ENCODE data around the gene GAN. TPM values are rescaled to one million over a fixed set of nuclear protein-coding genes. Genes with fewer than 3 reads are reported as not detected.

GAN gene
- total and polyA plus RNA-seq, 9 of the 15 experiments (the other 6 are each of a cell fraction or from before 2014, with no cell fraction given), result 0.83 to 15.1 (median 5.2) TPM

DNA sequence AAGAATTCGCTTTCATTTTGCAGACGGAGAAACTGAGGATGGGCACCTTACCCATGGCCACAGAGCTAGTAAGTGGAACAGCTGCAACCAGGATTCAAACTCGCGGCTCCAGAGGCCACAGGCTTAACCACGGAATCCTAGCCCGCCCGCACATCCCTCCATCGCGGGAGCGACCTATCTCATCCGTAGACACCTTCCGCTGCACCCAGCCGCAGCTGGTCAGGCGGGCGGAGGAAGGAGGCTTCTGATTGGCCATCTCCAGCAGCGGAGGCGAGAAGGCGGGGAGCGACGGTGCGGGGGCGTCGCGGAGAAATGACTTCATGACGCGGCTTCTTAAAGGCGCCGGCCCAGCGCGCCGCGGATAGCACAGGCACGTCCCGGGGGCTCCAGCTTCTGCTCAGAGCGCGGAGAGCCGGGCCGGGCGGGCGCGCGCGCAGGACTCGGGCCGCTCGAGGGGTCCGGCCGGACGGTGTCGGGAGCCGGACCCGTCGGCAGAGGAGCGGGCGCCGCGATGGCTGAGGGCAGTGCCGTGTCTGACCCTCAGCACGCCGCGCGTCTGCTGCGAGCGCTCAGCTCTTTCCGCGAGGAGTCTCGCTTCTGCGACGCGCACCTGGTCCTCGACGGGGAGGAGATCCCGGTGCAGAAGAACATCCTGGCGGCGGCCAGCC lies at the start of gene GAN (continued):
- TF ChIP-seq, protein P1, sequence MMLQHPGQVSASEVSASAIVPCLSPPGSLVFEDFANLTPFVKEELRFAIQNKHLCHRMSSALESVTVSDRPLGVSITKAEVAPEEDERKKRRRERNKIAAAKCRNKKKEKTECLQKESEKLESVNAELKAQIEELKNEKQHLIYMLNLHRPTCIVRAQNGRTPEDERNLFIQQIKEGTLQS (IDR thresholded peaks at IDR 0.05), result no peak
- TF ChIP-seq, protein P1 (CRISPR knock-in tag; conservative IDR thresholded peaks at IDR 0.05), result 0 out of 2 replicates have a peak, but pooled peaks have one; percentile 27
- TF ChIP-seq SRF (CRISPR knock-in tag; IDR thresholded peaks at IDR 0.05), result 0 out of 4 replicates have a peak, but pooled peaks of 1 of the 2 experiments have one; percentile 40
- TF ChIP-seq TARDBP (IDR thresholded peaks at IDR 0.05), result peak; percentile 87; the same call in 1 of the 2 replicates
- no peak for TF ChIP-seq WHSC1 (IDR thresholded peaks at IDR 0.05; ENCODE audit: low read length)
- TF ChIP-seq TGIF2 (CRISPR knock-in tag; IDR thresholded peaks at IDR 0.05), result no peak
- TF ChIP-seq NFATC3 (IDR thresholded peaks at IDR 0.05), result 0 out of 2 replicates have a peak, but pooled peaks have one; percentile 23
- TF ChIP-seq HIVEP1 (CRISPR knock-in tag; IDR thresholded peaks at IDR 0.05), result peak; percentile 74
- TF ChIP-seq, protein P2, sequence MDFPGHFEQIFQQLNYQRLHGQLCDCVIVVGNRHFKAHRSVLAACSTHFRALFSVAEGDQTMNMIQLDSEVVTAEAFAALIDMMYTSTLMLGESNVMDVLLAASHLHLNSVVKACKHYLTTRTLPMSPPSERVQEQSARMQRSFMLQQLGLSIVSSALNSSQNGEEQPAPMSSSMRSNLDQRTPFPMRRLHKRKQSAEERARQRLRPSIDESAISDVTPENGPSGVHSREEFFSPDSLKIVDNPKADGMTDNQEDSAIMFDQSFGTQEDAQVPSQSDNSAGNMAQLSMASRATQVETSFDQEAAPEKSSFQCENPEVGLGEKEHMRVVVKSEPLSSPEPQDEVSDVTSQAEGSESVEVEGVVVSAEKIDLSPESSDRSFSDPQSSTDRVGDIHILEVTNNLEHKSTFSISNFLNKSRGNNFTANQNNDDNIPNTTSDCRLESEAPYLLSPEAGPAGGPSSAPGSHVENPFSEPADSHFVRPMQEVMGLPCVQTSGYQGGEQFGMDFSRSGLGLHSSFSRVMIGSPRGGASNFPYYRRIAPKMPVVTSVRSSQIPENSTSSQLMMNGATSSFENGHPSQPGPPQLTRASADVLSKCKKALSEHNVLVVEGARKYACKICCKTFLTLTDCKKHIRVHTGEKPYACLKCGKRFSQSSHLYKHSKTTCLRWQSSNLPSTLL (IDR thresholded peaks at IDR 0.05), result no peak
- peak; percentile 97 for TF ChIP-seq ZFP91 (CRISPR knock-in tag; IDR thresholded peaks at IDR 0.05)
- 0 out of 2 replicates have a peak, but pooled peaks have one; percentile 46 for TF ChIP-seq XRCC5 (IDR thresholded peaks at IDR 0.05; ENCODE audit: low read depth, low read length)
- TF ChIP-seq FOXJ2 (tag; IDR thresholded peaks at IDR 0.05), result no peak
- TF ChIP-seq ZNF282 (CRISPR knock-in tag; IDR thresholded peaks at IDR 0.05), result no peak
- TF ChIP-seq, protein P3, sequence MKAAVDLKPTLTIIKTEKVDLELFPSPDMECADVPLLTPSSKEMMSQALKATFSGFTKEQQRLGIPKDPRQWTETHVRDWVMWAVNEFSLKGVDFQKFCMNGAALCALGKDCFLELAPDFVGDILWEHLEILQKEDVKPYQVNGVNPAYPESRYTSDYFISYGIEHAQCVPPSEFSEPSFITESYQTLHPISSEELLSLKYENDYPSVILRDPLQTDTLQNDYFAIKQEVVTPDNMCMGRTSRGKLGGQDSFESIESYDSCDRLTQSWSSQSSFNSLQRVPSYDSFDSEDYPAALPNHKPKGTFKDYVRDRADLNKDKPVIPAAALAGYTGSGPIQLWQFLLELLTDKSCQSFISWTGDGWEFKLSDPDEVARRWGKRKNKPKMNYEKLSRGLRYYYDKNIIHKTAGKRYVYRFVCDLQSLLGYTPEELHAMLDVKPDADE (conservative IDR thresholded peaks at IDR 0.05; ENCODE audit: control insufficient read depth, low read depth, low read length), result no peak; the same call in none of the 2 replicates
- no peak for TF ChIP-seq TCFL5 (CRISPR knock-in tag; conservative IDR thresholded peaks at IDR 0.05)
- TF ChIP-seq POLR2A (conservative IDR thresholded peaks at IDR 0.05), result peak; percentile 91
- TF ChIP-seq UBTF (IDR thresholded peaks at IDR 0.05; ENCODE audit: borderline replicate concordance in 1 of 2, low read depth in 2 of 2, low read length in 2 of 2), result peak in 1 of 2 experiments; percentile 69; a peak in 1 of 4 replicates
- peak; percentile 69 for TF ChIP-seq POLR2B (IDR thresholded peaks at IDR 0.05; ENCODE audit: low read depth, partially characterized antibody)
- no peak for TF ChIP-seq KAT7 (CRISPR knock-in tag; IDR thresholded peaks at IDR 0.05; ENCODE audit: borderline replicate concordance)
